Stimulated activated memory B cell treated with anti-CD40 and anti-IgM and Interleukin-4, amounts not matched to agents 10 μg/mL and 1 μg/mL and 100 μg/mL, for 72 hours (primary cell): Measurements from ENCODE around the gene SH3RF1.

Experiments used
- ATAC-seq: fragments of 150-1000 bp; cut with Tn5 transposase; 2 replicates; pipeline ENCODE4 v1.10.0; 2021
- H3K27ac Mint-ChIP-seq: one replicate; pipeline ENCODE4 v1.8.0; 2022; ENCODE audit warnings: mild to moderate bottlenecking, mixed read lengths
- H3K27me3 Mint-ChIP-seq: one replicate; pipeline ENCODE4 v1.8.0; 2022; ENCODE audit warnings: mixed read lengths
- H3K36me3 Mint-ChIP-seq: one replicate; pipeline ENCODE4 v1.8.0; 2022; ENCODE audit warnings: mixed read lengths
- H3K4me1 Mint-ChIP-seq: one replicate; pipeline ENCODE4 v1.8.0; 2022; ENCODE audit warnings: mixed read lengths
- H3K4me3 Mint-ChIP-seq: one replicate; pipeline ENCODE4 v1.8.0; 2022; ENCODE audit warnings: mild to moderate bottlenecking, moderate library complexity, mixed read lengths
- H3K9me3 Mint-ChIP-seq: one replicate; pipeline ENCODE4 v1.8.0; 2022; ENCODE audit warnings: mixed read lengths

SH3RF1 gene

DNA sequence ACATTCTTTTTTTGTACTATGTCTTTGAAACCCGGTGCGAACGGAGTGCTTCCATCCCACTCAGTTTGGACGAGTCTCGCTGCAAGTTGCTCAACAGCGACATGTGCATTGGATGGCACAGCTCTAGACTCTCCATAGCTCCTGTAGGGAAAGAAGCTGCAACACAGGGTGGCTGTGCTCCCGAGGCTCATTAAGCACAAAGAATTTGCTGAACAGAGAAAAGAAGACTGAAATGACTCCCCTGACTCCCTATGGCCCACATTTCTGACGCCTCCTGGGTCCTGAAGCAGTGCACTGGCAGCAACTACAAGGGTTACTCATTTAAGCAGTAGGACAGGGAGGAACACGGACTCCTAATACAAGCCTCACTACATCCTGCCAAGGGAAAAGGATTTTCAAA, 127.4 kb downstream of the SH3RF1 start:
- H3K4me1 Mint-ChIP-seq, result no peaks in the 10 kb centered on the region
- no peak overlapping the region for H3K27ac Mint-ChIP-seq
- no peaks in the 10 kb centered on the region for H3K9me3 Mint-ChIP-seq
- ATAC-seq, result no peak
- H3K27me3 Mint-ChIP-seq, result no peaks in the 10 kb centered on the region
- H3K36me3 Mint-ChIP-seq, result no peaks in the 10 kb centered on the region
- no peak overlapping the region for H3K4me3 Mint-ChIP-seq

DNA sequence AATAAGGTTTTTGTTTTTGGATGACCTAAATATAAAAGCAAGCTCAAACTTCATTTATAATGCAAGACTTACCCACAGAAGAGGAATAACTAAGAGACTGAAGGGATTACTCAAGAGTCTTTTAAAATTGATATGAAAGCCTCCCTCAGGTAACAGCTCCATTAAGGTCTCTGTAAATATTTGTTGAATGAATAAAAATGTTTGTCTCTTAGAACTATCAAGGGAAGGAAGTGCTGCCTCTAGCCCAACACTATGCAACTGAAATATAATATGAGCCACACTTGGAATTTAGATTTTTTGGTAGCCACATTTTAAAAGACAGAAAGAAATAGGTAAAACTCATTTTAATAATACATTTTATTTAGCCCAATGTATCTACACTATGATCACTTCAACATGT, 127.8 kb downstream of the SH3RF1 start:
- no peak for ATAC-seq
- no peaks in the 10 kb centered on the region for H3K4me1 Mint-ChIP-seq
- no peak overlapping the region for H3K4me3 Mint-ChIP-seq
- H3K9me3 Mint-ChIP-seq, result no peaks in the 10 kb centered on the region
- no peaks in the 10 kb centered on the region for H3K36me3 Mint-ChIP-seq
- H3K27ac Mint-ChIP-seq, result no peak overlapping the region
- H3K27me3 Mint-ChIP-seq, result no peaks in the 10 kb centered on the region

DNA sequence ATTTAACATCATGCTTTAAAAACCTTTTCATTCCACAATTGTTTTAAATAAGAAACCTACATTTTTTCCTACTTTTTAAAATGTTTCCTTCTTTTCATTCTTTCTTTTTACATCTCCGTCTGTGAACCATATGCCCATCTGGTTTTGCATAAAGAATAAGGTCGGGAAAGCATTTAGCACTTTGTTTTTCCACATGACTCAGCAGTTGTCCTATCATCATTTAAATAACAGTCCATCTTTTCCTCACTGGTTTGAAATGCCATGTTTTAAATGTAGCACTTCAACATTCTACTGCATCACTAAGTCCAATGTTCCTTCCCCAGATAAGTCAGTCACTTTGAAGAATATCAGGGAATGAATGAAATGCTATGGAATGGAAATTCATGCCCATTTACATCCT, 128.4 kb downstream of the SH3RF1 start:
- no peaks in the 10 kb centered on the region for H3K27me3 Mint-ChIP-seq
- H3K4me3 Mint-ChIP-seq, result no peak overlapping the region
- no peaks in the 10 kb centered on the region for H3K4me1 Mint-ChIP-seq
- ATAC-seq, result no peak
- H3K36me3 Mint-ChIP-seq, result no peaks in the 10 kb centered on the region
- no peak overlapping the region for H3K27ac Mint-ChIP-seq
- no peaks in the 10 kb centered on the region for H3K9me3 Mint-ChIP-seq

DNA sequence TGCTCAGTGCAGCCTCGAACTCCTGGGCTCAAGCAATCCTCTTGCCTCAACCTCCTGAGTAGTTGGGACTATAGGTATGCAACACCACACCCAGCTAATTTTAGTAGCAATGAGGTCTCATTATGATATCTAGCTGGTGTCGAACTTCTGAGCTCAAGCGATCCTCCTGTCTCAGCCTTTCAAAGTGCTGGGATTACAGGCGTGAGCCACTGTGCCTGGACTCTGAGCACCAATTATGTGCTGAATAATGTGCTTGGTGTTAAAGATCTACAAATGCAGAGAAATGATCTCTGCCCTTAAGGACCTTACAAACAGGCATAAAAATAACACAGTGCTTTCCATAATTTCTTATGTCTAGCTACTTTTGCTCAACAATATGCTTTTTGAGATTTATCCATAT, 131.7 kb downstream of the SH3RF1 start:
- no peak for ATAC-seq
- peaks cover 7% of the 10 kb centered on the region for H3K36me3 Mint-ChIP-seq
- H3K4me3 Mint-ChIP-seq, result no peak overlapping the region
- H3K9me3 Mint-ChIP-seq, result no peaks in the 10 kb centered on the region
- H3K4me1 Mint-ChIP-seq, result no peaks in the 10 kb centered on the region
- H3K27ac Mint-ChIP-seq, result no peak overlapping the region
- no peaks in the 10 kb centered on the region for H3K27me3 Mint-ChIP-seq

DNA sequence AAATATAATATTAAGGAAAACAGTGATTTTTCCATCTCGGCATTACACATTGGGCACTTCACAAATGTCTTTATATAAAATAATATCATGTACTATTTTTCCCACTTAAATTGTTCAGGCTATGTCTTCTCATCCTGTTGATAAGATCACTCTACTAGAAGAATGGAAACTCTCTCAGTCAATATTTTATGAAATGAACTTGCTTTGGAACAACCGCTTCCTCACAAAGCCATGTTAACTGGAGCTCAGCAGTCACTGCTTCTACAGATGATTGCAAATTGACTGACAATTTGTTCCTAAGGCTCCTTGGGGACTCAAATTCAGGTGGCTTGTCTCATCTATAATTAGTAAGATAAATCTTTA, 133.2 kb downstream of the SH3RF1 start:
- no peaks in the 10 kb centered on the region for H3K27me3 Mint-ChIP-seq
- no peak overlapping the region for H3K4me3 Mint-ChIP-seq
- H3K4me1 Mint-ChIP-seq, result no peaks in the 10 kb centered on the region
- H3K36me3 Mint-ChIP-seq, result peaks cover 14% of the 10 kb centered on the region
- no peak overlapping the region for H3K27ac Mint-ChIP-seq
- no peak for ATAC-seq
- no peaks in the 10 kb centered on the region for H3K9me3 Mint-ChIP-seq

DNA sequence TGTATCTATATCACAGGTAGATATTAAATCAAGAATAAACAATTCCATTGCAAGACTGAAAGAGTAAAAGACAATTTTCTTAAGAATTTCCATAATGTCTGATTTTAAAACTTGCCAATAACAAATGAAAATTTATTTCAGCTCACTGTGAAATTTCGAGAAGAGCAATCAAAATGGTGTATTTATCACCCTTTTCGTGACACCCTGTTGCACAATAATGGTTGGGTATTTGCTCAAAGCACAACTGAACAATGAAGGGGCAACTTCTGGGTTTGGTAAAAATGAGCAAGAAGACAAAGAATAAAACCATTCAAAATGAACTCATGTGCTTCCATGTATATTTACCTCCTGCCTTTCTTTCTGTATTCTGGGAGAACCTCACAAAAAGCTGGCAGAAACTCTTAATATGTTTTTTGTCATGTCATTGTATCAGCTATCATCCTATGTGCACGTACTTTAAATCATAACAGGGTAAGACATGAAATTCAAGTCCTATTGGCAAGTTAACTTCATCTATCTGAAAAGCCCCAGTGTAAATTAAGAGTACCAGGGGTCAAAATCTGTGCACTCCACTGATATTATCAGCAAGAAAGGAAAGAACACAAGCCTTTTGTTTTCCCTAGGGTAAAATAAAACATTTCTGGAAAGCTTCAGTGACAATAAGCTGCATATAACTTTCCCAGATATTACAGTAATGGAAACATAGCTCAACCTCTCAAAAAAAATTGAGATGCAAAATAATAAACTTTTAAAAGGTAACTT, 133.8 kb downstream of the SH3RF1 start:
- Mint-ChIP-seq H3K9me3 (no peaks in the 10 kb centered on the region), H3K4me1 (no peaks in the 10 kb centered on the region), H3K27ac (no peak overlapping the region), H3K36me3 (peaks cover 19% of the 10 kb centered on the region), H3K27me3 (no peaks in the 10 kb centered on the region), H3K4me3 (no peak overlapping the region)
- ATAC-seq, result no peak

DNA sequence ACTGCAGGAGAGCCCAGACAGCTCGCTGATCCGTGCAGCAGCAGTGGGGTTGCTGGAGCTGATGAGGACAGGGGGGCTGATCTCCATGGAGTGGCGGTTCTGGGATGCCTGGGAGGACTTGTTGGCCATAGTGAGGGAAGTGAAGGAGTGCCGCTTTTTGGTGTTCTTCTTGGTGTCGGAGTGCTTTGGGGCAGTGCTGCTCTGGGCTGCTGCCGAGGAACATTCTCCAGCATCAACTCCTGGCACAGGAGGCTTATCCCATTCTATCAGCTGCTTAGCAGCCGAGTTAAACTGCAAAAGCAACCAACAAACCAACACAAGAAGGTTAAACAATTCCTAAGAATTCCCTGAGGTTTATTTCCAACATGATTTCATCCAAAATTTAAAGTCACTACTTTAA, 134.4 kb downstream of the SH3RF1 start:
- no peaks in the 10 kb centered on the region for H3K27me3 Mint-ChIP-seq
- H3K4me1 Mint-ChIP-seq, result no peaks in the 10 kb centered on the region
- H3K36me3 Mint-ChIP-seq, result peaks cover 23% of the 10 kb centered on the region
- H3K4me3 Mint-ChIP-seq, result no peak overlapping the region
- no peaks in the 10 kb centered on the region for H3K9me3 Mint-ChIP-seq
- ATAC-seq, result no peak
- no peak overlapping the region for H3K27ac Mint-ChIP-seq

DNA sequence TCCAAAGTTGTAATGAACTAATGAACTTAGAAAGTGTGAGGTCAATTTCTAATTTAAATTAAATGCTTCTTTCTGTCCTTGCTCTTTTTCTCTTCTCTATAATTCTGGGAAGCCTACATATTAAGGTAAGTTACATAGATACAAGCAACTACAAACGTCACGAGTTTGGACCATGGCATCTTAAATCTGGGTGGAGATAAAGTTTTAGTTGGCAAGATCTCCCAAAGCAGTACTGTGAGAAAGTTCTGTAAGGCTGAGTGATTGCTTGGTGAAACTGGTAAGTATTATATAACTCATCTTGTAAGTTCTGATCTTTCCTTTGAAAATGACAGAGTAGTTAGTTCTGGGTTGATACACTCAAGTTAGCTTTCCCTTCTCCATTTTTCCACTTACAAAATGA, 135.0 kb downstream of the SH3RF1 start:
- H3K4me3 Mint-ChIP-seq, result no peak overlapping the region
- peaks cover 26% of the 10 kb centered on the region for H3K36me3 Mint-ChIP-seq
- no peaks in the 10 kb centered on the region for H3K4me1 Mint-ChIP-seq
- no peak overlapping the region for H3K27ac Mint-ChIP-seq
- no peaks in the 10 kb centered on the region for H3K27me3 Mint-ChIP-seq
- no peaks in the 10 kb centered on the region for H3K9me3 Mint-ChIP-seq
- no peak for ATAC-seq

DNA sequence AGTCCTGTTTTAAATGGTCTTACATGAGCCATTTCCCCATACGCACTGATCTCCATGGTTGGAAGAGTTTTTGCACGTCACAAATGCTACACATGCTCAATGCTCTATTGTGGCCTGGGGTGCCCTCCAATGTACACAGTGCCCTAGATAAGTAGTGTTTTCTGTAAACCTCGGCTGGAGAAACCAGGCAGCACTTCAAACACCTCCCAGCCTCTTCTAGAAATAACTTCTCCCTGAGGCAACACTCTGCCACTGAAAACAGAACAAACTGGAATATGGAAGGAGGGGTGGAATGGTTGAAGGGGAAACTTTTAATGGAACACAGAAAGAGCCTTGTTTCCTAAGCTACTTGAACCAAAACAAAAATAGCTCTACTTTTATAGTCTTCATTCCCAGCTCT, 136.8 kb downstream of the SH3RF1 start:
- Mint-ChIP-seq H3K4me3 (no peak overlapping the region), H3K27me3 (no peaks in the 10 kb centered on the region), H3K36me3 (peaks cover 33% of the 10 kb centered on the region), H3K4me1 (no peaks in the 10 kb centered on the region), H3K9me3 (no peaks in the 10 kb centered on the region), H3K27ac (no peak overlapping the region)
- no peak for ATAC-seq

DNA sequence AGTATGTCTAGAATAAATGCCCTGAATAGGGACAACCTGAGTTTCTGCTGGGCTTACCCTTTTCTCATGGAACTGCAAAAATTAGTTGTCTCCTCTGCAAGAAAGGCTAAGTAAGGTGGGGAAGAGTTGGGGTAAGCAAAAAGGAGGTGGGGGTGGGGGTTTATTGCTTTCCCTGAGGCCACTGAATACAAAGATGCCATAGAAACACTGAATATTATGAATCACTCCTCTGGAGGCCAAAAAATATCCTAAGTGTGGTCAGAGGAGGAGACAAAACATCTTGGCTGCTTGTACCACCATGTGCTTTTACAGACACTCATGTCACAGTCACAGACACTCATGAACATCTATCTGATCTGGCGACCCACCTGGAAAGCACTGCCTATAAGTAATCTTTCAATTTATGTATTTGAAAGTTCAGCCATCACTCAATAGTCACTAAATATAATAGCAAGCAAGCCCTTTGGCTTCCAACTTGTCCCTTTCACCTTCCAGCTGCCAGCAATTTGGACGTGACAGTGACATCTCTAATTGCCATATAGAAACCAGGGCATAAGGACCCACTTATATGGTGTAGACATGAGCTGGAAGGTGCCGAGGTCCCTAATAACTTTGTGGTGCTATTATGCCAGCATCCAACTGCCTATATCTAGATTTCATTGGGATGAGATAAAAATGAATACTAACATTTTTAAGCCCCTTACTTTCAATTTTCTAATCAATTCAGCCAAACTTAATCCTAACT, 138.0 kb downstream of the SH3RF1 start:
- no peaks in the 10 kb centered on the region for H3K4me1 Mint-ChIP-seq
- no peaks in the 10 kb centered on the region for H3K9me3 Mint-ChIP-seq
- no peak for ATAC-seq
- no peak overlapping the region for H3K4me3 Mint-ChIP-seq
- H3K27me3 Mint-ChIP-seq, result no peaks in the 10 kb centered on the region
- peaks cover 42% of the 10 kb centered on the region for H3K36me3 Mint-ChIP-seq
- H3K27ac Mint-ChIP-seq, result no peak overlapping the region

DNA sequence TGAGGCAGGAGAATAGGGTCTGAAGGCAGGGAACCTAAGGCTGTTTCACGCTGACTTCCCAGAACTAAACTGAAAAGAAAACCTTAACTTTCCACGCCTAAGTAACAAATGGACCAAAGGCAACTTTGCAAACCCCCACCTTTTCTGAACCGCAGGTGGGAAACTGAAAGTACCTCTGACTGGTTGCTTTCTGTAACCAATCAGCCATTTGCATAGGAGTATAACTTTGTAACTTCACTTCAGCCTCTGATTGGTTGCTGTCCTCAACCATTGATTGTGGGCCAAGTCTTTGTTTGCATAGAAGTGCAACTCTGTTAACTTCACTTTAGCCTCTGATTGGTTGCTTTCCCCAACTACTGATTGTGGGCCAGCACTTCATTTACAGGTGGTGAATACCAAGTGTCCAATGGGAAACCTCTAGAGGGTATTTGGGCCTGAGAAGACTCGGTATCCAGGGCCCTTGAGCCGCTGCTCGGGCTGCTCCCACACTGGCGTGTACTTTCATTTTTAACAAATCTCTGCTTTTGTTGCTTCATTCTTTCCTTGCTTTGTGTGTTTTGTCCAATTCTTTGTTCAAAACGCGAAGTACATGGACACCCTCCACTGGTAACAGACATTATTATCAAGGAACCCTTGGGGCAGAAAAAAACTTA, 139.1 kb downstream of the SH3RF1 start:
- no peak overlapping the region for H3K4me3 Mint-ChIP-seq
- H3K4me1 Mint-ChIP-seq, result no peaks in the 10 kb centered on the region
- ATAC-seq, result no peak
- H3K27ac Mint-ChIP-seq, result no peak overlapping the region
- no peaks in the 10 kb centered on the region for H3K9me3 Mint-ChIP-seq
- H3K36me3 Mint-ChIP-seq, result peaks cover 42% of the 10 kb centered on the region
- H3K27me3 Mint-ChIP-seq, result no peaks in the 10 kb centered on the region

DNA sequence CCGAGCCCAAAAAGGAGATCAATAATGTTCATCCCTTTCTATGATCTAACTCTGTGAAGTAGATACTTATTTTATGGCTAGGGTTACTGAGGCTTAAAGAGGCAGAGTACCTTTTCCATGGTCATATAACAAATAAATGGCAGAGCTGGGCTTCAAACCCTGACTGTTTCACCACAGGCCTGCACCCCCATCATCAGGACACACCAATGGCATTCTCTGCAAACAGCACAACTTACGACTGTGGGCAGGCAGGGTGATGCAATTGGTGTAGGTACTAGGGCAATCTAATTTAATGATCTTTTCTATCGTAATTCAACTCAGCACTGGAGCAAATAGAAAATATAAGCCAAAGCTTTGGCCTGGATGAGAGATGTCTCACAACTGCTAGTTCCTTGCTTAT, 141.9 kb downstream of the SH3RF1 start:
- no peaks in the 10 kb centered on the region for H3K4me1 Mint-ChIP-seq
- no peak overlapping the region for H3K27ac Mint-ChIP-seq
- peaks cover 35% of the 10 kb centered on the region for H3K36me3 Mint-ChIP-seq
- no peaks in the 10 kb centered on the region for H3K27me3 Mint-ChIP-seq
- H3K9me3 Mint-ChIP-seq, result no peaks in the 10 kb centered on the region
- no peak for ATAC-seq
- H3K4me3 Mint-ChIP-seq, result no peak overlapping the region

DNA sequence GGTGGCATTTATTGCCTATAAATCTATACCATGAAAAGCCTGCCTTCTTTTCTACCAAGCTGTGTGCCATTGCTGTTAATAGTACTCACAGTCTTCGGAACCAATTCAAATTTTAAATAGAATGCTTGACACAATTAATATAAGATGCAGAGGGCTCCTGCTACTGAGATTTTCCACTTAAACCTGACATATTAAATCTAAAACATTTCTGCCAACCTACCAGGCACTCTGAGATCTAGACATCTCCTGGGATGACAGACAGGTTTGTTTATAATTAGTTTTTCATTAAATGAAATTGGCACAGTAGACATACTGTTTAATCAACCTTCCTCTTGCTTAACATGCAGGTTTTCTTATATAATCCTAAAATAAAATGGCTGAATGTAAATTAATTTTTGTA, 143.4 kb downstream of the SH3RF1 start:
- ATAC-seq, result no peak
- Mint-ChIP-seq H3K4me3 (no peak overlapping the region), H3K27ac (no peak overlapping the region), H3K27me3 (no peaks in the 10 kb centered on the region), H3K9me3 (no peaks in the 10 kb centered on the region), H3K4me1 (no peaks in the 10 kb centered on the region), H3K36me3 (peaks cover 27% of the 10 kb centered on the region)

DNA sequence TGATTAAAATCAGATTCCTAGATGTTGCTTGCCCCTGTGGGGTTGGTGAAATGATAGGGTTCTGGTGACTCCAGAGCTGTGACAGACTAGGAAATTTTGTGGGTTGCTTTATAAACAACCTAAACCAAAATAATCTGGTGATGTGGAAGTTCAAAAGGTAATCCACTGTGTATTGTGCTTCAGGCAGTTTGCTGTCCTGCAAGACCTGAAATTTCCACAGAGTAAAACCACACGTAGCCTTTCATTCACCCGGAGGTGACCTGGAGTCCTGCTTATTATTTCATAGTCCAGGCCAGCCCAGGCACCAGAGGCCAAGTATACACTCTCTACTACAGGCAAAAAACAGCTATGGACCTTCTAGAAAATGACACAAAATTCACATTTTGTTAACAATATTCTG, 146.1 kb downstream of the SH3RF1 start:
- peaks cover 23% of the 10 kb centered on the region for H3K36me3 Mint-ChIP-seq
- H3K4me1 Mint-ChIP-seq, result no peaks in the 10 kb centered on the region
- no peaks in the 10 kb centered on the region for H3K9me3 Mint-ChIP-seq
- H3K4me3 Mint-ChIP-seq, result no peak overlapping the region
- no peak for ATAC-seq
- H3K27me3 Mint-ChIP-seq, result no peaks in the 10 kb centered on the region
- no peak overlapping the region for H3K27ac Mint-ChIP-seq

DNA sequence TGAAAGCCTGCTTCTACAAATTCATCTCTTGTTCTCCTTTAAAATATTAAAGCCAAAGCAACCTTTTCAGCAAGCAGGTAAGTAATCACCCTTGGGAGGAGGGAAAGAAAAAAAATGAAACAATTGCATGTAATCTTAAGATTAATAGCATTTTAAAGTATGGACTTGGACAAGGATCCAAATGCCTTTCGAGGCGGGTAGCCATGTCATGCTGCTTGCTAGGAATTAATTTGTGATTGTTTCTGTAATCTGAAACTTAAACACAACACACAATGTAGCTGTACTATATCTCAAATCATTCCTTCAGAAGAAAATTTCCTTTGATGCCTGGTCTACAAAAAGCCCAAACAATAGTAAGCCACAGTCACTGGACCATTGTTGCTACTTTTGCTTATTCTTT, 148.3 kb downstream of the SH3RF1 start:
- ATAC-seq, result no peak
- H3K36me3 Mint-ChIP-seq, result peaks cover 12% of the 10 kb centered on the region
- H3K4me3 Mint-ChIP-seq, result no peak overlapping the region
- no peaks in the 10 kb centered on the region for H3K4me1 Mint-ChIP-seq
- no peak overlapping the region for H3K27ac Mint-ChIP-seq
- no peaks in the 10 kb centered on the region for H3K9me3 Mint-ChIP-seq
- H3K27me3 Mint-ChIP-seq, result no peaks in the 10 kb centered on the region

DNA sequence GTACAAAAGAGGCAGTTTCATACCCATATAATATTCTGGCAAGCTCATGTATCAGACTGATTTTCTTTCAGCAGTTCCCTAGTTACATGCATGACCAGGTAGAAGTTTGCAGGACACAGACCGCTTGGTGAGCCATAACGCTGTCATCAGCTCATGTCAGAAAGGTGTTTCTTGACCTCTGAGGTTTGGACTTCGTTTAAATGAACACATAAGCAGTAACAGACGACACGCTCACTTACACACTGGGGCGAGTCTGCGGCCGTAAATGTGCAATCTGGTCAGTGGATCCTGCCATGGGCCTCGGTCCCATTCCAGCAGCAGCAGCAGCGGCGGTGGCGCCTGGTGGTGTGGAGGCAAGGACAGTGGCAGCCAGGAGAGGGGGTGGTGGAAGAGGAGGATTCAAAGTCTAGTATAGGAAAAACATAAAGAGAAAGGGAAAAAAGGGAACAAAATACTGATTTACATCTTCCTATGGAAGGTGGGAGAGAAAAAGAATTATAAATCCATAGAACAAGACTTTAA, 148.8 kb downstream of the SH3RF1 start:
- Mint-ChIP-seq H3K4me3 (no peak overlapping the region), H3K4me1 (no peaks in the 10 kb centered on the region), H3K9me3 (no peaks in the 10 kb centered on the region), H3K36me3 (peaks cover 12% of the 10 kb centered on the region), H3K27ac (no peak overlapping the region), H3K27me3 (no peaks in the 10 kb centered on the region)
- no peak for ATAC-seq
